Ramos (cell line): ENCODE measurements around the gene SMAGP.
"Not testable (repeated sequence)": the region's sequence is repeated elsewhere in the genome, so short reads cannot be mapped to it uniquely, and the experiment has no call there.

Experiments used
- in situ Hi-C: fragments of 300-500 bp; cut with MboI; formaldehyde crosslinking; loops from one replicate; pipeline ENCODE4 v1.14.3; 2022; ENCODE audit warnings: low sequenced_read_pairs; ENCODE audit not compliant: unreplicated experiment

The SMAGP gene

DNA sequence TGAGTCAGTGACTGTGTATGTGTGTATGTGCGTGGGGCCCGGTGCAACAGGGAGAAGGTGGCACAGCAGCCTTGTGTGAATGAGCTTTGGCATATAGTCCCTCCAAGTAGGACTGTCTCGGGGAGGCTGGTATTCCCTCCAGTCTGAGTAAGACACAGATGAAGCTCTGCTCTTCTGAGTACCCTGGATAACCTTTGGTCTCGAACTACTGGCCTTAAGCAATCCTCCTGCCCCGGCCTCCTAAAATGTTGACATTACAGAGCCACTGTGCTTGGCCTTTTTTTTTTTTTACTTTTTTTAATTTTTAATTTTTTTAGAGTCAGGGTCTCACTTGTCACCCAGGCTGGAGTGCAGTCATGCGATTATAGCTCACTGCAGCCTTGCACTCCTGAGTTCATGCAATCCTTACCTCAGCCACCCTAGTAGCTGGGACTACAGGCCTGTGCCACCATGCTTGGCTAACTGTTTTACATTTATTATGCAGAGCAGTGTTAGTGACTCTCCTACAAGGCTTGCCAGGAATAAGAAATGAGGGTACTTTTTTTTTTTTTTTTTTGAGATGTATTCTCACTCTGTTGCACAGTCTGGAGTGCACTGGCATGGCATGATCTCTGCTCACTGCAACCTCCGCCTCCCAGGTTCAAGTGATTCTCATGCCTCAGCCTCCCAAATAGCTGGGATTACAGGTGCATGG, 41.0 kb downstream of the SMAGP start:
- in situ Hi-C loops, result no loop called here

DNA sequence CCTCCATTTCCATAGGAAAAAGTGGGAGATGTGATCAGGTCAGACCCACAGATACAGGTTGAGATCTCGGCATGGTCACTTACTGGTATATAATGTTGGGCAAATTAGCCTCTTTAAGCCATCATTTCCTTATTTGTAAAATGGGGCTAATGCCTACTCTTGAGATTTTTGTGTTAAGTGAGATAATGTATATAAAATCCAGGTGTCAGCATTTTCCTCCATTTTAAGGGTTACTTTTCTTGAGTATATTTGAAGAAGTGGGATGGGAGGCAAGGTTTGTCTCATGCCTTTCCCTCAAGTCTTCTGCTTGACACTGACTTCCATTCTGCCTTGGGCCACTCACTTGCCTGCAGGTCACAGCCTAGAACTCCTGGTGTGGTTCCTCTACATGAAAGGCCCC, 42.3 kb downstream of the SMAGP start:
- in situ Hi-C loops, result no loop called here

DNA sequence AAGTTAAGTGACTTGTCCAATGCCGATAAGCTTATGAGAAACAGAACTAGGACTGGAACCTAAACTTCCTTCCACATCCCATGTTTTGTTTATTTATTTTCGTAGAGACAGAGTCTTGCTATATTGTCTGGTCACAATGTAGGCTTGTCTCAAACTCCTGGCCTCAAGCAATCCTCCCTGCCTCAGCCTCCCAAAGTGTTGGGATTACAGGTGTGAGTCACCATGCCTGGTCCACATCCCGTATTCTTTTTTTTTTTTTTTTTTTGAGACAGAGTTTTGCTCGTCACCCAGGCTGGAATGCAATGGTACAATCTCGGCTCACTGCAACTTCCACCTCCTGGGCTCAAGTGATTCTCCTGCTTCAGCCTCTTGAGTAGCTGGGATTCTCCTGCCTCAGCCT, 43.1 kb downstream of the SMAGP start:
- in situ Hi-C loops, result not testable (repeated sequence)

DNA sequence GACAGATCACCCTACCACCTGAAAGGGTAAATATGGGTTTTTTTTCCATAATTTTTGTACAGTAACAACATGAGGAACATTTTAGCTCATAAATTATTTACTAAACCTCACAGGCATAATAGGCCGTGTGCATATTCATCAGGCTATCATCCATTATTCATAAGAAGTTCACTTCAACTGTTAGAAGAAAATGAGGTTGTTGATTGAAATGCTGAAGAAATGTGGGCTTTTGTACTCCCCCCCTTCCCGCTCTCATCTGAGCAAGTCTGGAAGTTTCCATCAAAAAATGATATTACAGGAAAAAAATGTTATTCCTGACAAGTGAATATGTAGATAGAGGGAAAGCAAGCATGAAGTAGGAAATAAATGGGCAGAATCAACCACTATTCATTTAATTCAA, 44.4 kb downstream of the SMAGP start:
- in situ Hi-C loops, result no loop called here

DNA sequence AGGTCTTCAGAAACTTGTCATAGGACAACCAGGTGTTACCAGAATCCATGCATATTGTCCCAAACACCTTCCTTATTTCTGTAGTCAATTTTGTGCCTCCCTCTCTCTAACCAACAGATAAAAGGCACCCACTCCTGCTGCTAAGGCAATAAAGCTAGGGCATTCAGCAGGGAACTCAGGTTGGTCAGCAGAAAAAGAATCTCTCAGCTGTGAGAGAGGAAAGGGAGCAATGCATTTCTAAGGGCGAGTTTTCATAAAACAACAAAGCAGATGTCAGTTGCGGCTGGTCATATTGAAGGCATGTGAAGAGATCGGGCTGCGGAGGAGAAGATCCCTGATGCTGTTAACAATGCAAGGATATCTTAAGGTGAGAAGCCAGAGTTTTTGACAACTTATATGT, 45.0 kb downstream of the SMAGP start:
- in situ Hi-C loops, result no loop called here

DNA sequence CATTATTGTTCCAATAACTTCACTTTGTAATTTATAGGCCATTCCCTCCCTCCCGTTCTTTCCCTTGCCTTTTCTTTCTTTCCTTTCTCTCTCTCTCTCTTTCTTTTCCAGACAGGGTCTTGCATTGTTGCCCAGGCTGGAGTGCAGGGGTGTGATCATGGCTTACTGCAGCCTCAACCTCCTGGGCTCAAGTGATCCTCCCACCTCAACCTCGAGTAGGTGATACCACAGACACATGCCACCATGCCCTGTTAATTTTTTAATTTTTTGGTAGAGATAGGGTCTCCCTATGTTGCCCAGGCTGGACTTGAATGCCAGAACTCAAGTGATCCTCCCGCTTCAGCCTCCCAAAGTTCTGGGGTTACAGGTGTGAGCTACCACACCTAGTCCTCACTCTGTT, 45.6 kb downstream of the SMAGP start:
- in situ Hi-C loops, result no loop called here

DNA sequence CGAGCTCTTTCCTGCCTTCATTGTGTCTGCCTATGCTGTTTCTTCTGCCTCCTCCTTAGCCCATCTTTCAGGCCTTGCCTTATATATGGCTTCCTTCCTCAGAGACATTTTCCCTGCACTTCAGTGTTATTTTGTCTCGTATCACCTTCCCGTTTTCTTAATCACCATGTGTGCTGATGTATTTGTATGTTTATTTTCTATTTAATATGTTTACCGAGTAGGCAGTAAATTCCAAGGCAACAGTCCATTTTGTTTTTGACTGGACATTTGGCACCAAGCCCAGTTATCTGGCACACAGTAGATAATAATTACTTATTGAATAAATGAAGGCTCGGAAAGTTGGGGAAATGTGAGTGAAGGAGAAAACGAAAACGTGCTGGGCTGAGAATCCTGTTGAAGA, 47.8 kb downstream of the SMAGP start:
- in situ Hi-C loops, result no loop called here

DNA sequence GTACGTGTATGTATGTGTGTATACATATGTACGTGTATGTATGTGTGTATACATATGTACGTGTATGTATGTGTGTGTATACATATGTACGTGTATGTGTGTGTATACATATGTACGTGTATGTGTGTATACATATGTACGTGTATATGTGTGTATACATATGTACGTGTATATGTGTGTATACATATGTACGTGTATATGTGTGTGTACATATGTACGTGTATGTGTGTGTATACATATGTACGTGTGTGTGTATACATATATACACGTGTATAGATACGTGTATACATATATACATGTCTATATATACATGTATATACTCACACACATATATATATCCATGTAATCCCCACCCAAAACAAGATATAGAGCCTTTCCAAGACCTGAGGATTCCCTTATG, 50.4 kb downstream of the SMAGP start:
- in situ Hi-C loops, result not testable (repeated sequence)

DNA sequence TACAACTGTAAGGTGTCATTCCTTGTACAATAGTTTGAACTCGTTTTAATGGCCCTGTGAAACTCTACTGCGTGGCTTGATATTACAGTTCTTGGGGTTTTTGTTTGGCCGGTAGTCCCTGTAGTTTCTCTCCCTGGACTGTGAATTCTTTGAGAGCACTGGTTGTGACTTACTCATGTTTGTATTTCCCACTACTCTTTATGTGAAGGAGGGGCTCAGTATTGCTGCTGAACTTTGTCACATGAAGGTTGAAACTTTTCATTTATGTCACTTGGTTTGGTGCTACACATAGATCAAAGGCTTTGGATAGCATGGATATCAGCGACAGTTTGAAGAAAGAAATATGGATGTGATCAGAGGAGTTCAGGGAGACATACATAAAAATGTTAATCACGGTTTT, 50.9 kb downstream of the SMAGP start:
- in situ Hi-C loops, result no loop called here

DNA sequence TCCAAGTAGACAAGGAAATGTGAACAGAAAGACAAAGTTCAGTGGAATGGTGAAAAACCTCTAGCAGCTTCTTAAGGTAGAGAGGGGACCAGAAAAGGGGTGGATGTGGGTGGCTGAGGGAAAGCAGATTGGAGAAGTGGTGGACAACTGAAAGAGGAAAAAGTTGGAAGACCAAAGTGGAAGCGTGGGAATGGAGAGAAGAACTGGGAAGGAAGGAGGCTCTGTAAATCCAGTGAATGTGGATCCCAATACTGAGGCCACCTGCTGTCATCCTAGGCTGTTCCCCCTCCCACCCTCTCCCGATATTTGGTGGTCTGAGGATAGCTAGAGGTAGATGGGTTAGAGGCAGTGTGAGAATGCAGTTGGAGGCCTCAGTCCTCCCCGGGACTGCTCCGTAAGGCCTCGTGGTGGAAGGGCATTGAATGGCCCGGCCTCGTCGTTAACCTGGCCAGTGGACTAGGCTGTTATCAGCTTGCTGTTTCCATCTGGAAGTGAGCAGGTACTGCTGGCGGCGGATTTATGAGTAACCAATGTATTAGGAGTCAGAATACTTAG, 51.5 kb downstream of the SMAGP start:
- in situ Hi-C loops, result no loop called here

DNA sequence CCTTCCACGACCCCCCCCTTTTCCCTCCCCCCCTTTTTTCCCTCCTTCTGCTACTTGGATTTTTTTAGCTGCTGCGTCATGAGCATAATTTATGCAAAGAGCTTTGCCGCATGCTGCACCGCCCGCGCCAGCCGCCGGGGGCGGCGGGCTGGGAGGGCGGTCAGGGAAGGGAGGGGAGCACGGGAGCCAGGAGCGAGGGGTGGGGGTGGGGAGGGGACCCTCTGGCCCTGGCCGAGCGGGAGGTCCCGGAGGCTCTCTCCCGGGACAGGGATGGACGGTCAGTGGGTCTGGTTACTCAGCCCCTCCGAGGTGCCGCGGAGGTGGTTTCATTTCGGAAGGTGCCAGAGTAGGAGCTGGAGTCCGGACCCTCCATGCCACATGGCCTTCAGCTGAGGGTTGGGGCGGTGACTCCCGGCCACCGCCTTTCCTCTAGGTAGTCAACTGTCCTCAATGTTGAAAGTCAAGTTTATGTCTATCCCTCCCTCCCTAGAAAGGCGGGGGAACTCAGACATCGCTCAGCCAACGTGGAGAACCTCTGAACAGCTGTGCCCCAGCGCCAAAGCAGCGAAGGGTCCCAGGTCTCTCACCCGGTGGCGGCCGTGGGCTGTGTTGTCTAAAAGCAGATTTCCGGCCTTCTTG, 52.1 kb downstream of the SMAGP start, which contains the start of gene POU6F1:
Gene POU6F1 (minus strand): TSS at position 95 of the 639 bp plus-strand sequence. CDS start 11,226 bp downstream, outside the sequence.
- in situ Hi-C loops, result no loop called here

DNA sequence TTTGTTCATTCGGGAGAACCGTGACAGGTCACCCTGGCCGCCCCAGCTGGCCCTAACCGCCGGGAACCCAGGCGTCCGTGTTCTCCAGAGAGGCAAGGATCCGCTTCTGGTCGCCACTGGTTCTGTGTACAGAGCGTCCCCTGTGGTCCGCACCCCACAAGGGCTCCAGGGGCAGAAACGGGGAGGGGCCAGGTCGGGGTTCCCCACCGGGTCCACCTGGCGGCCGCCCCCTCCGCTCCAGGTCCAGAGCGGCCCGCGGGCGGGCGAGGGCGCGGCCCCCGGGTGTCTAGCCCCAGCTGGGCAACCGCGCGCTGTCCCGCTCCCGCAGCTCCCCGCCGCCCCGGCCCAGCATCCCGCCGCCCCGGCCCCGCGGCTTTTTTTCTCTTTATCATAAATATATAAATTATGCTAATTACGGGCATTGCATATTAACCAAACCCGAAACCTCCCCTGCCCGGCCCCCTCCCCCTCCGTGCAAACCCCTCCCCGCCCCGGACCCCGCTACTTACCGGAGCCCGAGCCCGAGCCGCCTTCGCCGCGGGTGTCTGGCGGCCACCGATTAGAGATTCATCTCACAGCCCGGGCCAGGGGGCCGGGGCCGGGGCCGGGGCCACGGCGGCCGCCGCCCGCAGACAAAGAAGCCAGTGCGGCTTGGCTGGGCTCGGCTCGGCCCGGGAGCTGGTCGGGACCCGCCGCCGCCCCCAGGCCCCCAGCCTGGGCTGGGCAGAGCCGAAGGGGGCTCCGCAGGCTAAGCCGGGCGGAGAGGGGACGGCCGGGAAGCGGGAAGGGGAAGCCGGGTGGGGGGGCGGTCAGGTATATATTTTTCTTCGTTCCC, 52.9 kb downstream of the SMAGP start:
- in situ Hi-C loops, result no loop called here

DNA sequence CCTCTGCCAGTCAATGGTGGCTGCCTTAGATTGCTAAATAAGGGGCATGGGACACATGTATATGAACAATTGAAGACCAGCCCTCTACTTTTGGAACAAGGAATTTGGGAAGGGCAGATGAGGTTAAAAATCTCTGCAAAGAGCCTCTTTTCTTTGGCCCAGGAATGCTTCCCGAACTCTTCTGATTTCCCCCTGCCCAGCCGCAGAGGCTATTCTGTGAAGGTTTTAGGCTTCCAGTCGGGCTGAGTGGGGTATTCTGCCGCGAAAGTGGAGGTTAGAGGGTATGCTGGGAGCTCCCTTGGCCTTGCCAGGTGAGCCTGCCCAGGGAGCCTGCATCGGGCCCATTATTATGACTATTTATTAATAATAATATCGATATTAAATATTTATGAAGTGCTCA, 53.6 kb downstream of the SMAGP start:
- in situ Hi-C loops, result no loop called here

DNA sequence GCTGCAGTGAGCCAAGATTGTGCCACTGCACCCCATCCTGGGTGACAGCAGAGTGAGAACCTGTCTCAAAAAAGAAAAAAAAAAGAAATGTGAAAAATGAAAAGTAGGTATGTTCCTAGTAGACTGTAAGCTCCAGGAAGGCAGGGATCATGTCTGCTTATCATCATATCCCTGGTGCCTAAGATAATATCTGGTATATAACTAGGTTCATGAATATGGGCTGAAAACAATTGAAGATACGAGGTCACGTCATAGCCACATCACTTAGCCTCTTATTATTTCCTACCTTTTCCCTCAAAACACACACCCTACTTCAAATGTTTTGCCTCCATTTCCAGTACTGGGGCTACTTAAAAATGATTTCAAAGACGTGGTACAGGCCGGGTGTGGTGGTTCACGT, 55.3 kb downstream of the SMAGP start:
- in situ Hi-C loops, result no loop called here

DNA sequence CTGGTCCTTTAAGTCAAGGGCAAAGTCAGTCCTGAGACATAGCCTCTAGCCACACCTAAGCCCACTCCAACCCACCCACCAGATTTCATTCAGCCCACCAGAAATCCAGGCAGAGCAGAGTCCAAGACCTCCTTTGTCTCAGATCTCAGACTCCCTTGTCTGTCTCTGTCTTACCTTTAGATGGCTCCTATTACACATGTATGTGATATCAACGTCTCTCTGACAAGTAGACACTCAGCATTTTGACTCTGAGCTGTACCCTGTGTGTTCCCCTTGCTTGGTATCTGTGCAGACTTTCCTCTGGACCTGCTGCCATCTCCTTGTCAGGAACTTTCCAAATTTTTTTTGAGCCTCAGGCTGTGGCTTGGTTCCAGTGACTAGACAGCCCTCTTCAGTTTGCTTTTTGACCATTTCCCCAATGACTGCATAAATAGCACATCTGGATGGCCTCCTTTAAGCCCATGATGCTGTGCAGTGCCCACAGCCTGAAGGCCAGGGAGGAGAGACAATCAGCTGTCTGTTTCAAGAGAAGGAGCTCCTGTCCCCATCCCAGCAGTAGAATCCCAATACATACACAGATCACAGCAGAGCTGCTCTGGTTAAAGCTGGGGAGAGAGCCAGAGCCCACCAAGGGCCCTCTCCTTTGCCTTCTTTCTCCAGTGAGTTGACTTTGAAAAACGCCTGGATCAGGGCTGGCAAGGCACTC, 59.4 kb downstream of the SMAGP start:
- in situ Hi-C loops, result no loop called here

DNA sequence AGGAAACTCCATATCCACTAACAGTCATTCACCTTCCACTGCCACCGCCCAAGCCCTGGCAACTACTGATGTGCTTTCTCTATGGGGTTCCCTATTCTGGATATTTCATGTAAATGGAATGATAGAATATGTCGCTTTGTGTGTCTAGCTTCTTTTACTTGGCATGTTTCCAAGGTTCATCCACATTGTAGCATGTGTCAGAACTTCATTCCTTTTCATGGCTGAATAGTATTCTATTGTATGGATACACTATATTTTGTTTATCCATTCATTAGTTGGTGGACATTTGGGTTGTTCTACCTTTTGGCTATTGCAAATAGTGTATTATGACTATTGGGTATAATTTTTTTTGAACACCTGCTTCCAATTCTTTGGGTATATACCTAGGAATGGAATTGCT, 61.0 kb downstream of the SMAGP start:
- in situ Hi-C loops, result no loop called here

DNA sequence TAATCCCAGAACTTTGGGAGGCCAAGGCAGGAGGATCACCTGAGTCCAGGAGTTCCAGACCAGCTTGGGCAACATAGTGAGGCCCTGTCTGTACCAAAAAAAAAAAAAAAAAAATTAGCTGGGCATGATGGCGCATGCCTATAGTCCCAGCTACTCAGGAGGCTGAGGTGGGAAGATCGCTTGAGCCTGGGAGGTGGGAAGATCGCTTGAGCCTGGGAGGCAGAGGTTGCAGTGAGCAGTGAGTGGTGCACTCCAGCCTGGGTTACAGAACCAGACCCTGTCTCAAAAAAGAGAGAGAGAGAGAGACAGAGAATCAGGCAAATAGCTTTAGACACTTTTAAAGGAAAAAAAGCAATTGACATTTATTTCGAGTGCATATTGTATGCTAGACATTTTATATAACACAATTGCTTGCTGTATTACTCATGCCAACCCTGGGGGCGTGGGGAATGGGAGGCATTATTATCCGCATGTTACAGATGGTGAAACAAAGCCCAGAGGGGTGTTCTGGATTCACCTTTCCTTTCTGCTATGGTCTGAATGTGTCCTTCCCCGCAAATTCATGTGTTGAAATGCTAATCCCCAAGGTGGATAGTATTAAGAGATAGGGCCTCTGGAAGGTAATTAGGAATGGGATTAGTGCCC, 62.1 kb downstream of the SMAGP start:
- in situ Hi-C loops, result no loop called here

DNA sequence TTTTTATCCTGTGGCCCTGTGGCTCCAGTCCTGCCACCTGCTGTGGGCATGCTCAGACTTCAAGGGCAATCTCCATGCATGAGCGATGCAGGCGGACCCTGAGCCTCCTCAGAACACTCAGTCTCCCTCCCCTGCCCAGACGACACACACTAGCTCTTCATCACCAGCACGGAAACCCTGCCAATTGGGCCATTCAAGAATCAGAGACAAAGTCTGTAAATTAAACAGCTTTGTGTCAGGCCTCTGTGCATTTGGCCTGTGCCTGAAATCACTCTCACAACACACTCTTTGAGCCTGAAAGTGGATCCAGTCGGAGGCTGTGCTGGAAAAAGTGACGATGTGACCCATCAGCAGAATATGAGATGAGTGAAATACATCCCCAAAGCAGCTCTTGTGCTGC, 64.9 kb downstream of the SMAGP start:
- in situ Hi-C loops, result no loop called here

DNA sequence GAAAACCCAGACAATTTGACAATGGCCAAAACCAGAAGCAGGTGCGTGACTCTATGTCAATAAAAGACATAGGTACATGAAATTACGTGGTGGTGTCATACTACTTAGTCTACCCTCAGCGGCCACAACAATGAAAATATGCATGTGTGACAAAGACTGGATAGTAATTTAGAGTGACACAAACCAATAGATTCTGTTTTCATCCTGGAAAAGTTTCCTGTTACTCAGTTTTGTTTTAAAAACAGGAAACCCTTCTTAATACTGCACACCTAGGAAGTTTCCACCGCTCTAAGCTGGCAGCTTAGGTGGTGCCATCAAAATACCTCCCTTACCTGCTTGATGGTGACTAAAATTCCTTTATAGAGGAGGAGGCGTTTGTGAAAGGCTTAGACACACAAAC, 67.5 kb downstream of the SMAGP start:
- in situ Hi-C loops, result no loop called here

DNA sequence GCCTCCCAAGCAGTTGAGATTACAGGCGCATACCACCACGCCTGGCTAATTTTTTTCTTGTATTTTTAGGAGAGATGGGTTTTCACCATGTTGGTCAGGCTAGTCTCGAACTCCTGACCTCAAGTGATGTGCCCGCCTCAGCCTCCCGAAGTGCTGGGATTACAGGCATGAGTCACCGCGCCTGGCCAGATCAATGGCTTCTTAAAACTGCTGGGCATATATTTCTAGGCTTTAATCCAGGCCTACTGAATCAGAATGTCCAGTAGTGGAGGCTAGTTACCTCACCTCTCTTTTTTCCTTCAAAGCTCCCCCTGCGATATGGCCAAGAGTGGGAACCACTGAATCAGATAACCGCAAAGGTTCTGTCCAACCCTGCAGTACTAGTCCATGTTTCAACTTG, 69.4 kb downstream of the SMAGP start:
- in situ Hi-C loops, result no loop called here
